ENCODE measurements around the gene CRIP2. TPM values are rescaled to one million over a fixed set of nuclear protein-coding genes. Genes with fewer than 3 reads are reported as not detected.

Gene CRIP2
- total and polyA plus RNA-seq, 2 of the 4 experiments (the other 2 are of a cell fraction) = 18.1 to 123 TPM

- no peak overlapping the region for H3K9ac ChIP-seq (ENCODE audit: low read depth, low read length)
- no TSS peak for BruUV-seq (replicated peaks)
- H3K27me3 ChIP-seq (ENCODE audit: control insufficient read depth, insufficient read depth, low read length) = peaks cover 13% of the 10 kb centered on the region; the same call in 1 of the 2 replicates
- ChIA-PET CTCF (no interaction called here), POLR2A (ENCODE audit: unreplicated experiment) (no interaction called here)
- H3K4me2 ChIP-seq (ENCODE audit: low read depth, low read length) = peak overlapping the region; percentile 74
- H2BK120ac ChIP-seq (ENCODE audit: low read depth, low read length) = no peak overlapping the region
- H3K36me3 ChIP-seq (ENCODE audit: control insufficient read depth, insufficient read depth, low read length) = no peaks in the 10 kb centered on the region
- in situ Hi-C loops (cut with MboI; ENCODE audit: low sequenced_read_pairs) = no loop called here
- H2BK15ac ChIP-seq (ENCODE audit: low read depth, low read length) = no peak overlapping the region
- no peak overlapping the region for H3K56ac ChIP-seq (ENCODE audit: extremely low read depth, insufficient read depth, low read length)
- H4K91ac ChIP-seq (ENCODE audit: insufficient read depth, low read depth, low read length) = no peak overlapping the region
- dilution Hi-C loops (cut with HindIII; ENCODE audit: low sequenced_read_pairs, unreplicated experiment) = no loop called here
- no peak overlapping the region for H3K18ac ChIP-seq (ENCODE audit: low read depth, low read length)
- no peak overlapping the region for H2BK5ac ChIP-seq (ENCODE audit: low read depth, low read length, poor library complexity, severe bottlenecking)
- intact Hi-C loops (cut with micrococcal nuclease) = loop anchor here (5.0 kb wide), 1 partner anchor 36 kb away; the partner anchor contains the start of gene TMEM121
- no peak overlapping the region for H2AK5ac ChIP-seq (ENCODE audit: low read depth, low read length)
- peak; percentile 63 for TF ChIP-seq POLR2A (IDR thresholded peaks at IDR 0.05; ENCODE audit: low read depth, low read length)
- peak; percentile 100 for TF ChIP-seq MXI1 (IDR thresholded peaks at IDR 0.05; ENCODE audit: borderline replicate concordance, low read depth, low read length)
- TF ChIP-seq MAZ (IDR thresholded peaks at IDR 0.05; ENCODE audit: borderline replicate concordance, low read depth, low read length) = no peak; the same call in 1 of the 2 replicates
- no peak for TF ChIP-seq USF2 (IDR thresholded peaks at IDR 0.05; ENCODE audit: low read depth, low read length)
- TF ChIP-seq CTCF (conservative IDR thresholded peaks at IDR 0.05; ENCODE audit: low read depth, low read length) = no peak
- H3K4ac ChIP-seq (ENCODE audit: low read depth, low read length) = no peak overlapping the region
- no peak overlapping the region for H3K14ac ChIP-seq (replicated peaks; ENCODE audit: low read depth, low read length)
- ATAC-seq (ENCODE audit: low read depth) (peak; percentile 6; the same call in 1 of the 2 replicates), DNase-seq (peak; percentile 20)
- H4K8ac ChIP-seq (ENCODE audit: low read depth in 2 of 2, low read length in 2 of 2) = no peak overlapping the region
- H2BK20ac ChIP-seq (ENCODE audit: low read depth, low read length) = no peak overlapping the region
- H3K27ac ChIP-seq (ENCODE audit: insufficient read depth, low read length) = no peak overlapping the region; the same call in 1 of the 2 replicates
- H3K9me1 ChIP-seq (ENCODE audit: insufficient read depth, low read length) = peaks cover 6% of the 10 kb centered on the region; the same call in 1 of the 2 replicates
- H2AK9ac ChIP-seq (replicated peaks; ENCODE audit: low read depth, low read length, poor library complexity) = peak overlapping the region; percentile 84
- H3K4me3 ChIP-seq (ENCODE audit: insufficient read depth, low read depth, low read length) = peak overlapping the region; percentile 49
- no peaks in the 10 kb centered on the region for H3K9me3 ChIP-seq (ENCODE audit: control insufficient read depth, insufficient read depth, low read length)
- H3K23ac ChIP-seq (ENCODE audit: low read depth, low read length) = no peak overlapping the region
- H3K4me1 ChIP-seq (ENCODE audit: control insufficient read depth, insufficient read depth, low read length) = peaks cover 2% of the 10 kb centered on the region; the same call in 1 of the 2 replicates
- peaks cover 0 to 5% of the 10 kb centered on the region in 2 experiments; a peak in 1 of 4 replicates for H3K79me1 ChIP-seq (ENCODE audit: low read depth in 1 of 2, low read length in 2 of 2)
- H4K20me1 ChIP-seq (ENCODE audit: insufficient read depth, low read length) = 0 out of 2 replicates have a peak, but pooled peaks cover 6% of the 10 kb centered on the region
- peak overlapping the region; percentile 95 for H2AFZ ChIP-seq (replicated peaks; ENCODE audit: low read length, poor library complexity)
- WGBS, 2 experiments (ENCODE audit: extremely low coverage in 2 of 2, insufficient read length in 1 of 2) = 0% methylated on average over 24 of the region's 53 CpGs; no CpG with 5 or more reads in 1 of the 2 experiments
- no peak overlapping the region for H4K5ac ChIP-seq (ENCODE audit: low read depth, low read length)
Observed at GRCh38 chr14:105491366-105491973, 16.8 kb downstream of the CRIP2 start.
